COLO829 (cell line): ENCODE data around the gene ZNF547.

Experiments
- DNase-seq: peaks from one replicate; pipeline ENCODE4 v3.0.0; 2012; ENCODE audit warnings: low spot score

The ZNF547 gene

DNA sequence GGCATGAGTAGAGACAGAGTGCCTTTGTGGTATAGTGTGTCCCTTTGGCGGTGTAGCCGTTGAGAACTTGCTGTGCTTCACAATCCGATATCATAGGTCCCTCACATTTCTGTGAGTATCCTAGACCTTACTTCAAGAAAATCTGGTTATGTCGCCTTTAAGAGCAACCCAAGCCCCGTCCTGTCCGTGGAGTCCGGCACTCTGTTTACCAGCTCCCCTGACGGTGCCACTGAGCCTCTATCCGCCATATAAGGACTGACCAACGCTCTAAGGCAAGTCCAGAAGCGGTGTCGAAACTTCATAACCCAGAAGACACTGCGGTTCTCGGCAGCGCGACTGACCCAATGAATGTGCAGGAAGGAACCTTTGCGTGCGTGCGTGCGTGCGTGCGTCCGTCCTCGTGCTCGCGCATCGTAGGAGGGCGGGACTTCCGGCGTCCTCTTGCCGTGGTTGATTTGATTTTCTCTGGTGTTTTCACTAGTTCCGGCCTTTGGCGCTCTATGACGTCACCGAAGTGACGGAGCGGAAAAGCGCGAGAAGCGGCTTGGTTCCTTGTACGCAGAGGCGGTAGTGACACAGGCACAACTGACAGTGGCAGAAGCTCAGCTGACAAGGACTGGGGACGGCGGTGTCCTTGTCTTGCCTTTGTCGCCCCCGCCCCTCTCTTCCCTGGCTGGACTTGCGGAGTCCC, at the start of gene ZNF547, which contains the start of gene TRAPPC2B:
TSS of gene ZNF547 (plus strand) at position 555 of the 691 bp plus-strand sequence. CDS start 5,005 bp downstream, outside the sequence.
TSS of gene TRAPPC2B (plus strand) at position 555 of the 691 bp plus-strand sequence. CDS start 1,283 bp downstream, outside the sequence.
- DNase-seq = peak; percentile 99

DNA sequence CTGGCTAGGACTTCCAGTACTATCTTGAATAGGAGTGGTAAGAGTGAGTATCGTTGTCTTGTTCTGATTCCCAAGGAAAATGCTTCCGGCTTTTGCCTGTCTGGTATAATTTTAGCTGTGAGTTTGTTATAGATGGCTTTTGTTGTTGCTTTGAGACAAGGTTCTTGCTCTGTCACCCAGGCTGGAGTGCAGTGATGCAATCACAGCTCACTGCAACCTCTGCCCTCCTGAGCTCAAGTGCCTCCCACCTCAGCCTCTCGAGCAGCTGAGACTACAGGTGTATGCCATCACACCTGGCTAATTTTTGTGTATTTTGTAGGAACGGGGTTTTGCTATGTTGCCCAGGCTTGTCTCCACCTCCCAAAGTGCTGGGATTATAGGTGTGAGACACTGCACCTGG, 49.2 kb upstream of the ZNF547 start:
- DNase-seq = no peak

DNA sequence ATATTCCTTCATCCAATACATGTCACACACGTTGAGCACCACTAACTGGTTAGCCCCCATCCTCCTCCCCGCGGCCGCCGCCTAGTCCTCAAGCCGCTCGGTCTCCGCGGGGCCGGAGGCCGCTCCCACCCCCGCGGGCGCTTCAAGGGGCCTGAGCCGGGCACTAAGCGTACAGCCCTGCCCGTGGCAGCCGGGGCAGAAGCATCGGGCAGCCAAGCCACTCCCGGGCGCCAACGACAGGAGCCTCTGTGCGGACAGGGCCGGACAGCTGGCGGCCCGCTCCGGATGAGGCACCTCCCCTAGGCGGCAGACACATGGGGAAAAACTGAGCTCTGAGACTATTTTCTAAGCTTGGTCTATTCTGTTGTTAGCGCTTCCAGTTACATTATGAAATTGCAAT, 45.8 kb upstream of the ZNF547 start:
- no peak for DNase-seq

DNA sequence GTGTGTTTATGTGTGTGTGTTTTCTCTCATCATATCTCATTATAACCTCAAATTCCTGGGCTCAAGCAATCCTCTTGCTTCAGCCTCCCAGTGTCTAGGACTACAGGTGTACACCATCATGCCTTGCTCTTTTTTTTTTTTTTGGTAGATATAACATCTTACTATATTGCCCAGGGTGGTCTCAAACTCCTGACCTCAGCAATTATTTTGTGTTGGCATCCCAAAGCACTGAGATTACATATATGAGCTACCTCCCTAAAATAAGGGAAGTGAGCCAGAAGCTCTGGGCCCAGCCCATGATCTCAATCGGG, 43.5 kb upstream of the ZNF547 start:
- DNase-seq = no peak

GRCh38 chr19:57320180-57321084, 42.9 kb upstream of the ZNF547 start, which contains the start of gene ZNF543:
TSS of gene ZNF543 (plus strand) at chr19:57320472. CDS start at chr19:57320854, 382 bp downstream.
- DNase-seq = peak; percentile 95

DNA sequence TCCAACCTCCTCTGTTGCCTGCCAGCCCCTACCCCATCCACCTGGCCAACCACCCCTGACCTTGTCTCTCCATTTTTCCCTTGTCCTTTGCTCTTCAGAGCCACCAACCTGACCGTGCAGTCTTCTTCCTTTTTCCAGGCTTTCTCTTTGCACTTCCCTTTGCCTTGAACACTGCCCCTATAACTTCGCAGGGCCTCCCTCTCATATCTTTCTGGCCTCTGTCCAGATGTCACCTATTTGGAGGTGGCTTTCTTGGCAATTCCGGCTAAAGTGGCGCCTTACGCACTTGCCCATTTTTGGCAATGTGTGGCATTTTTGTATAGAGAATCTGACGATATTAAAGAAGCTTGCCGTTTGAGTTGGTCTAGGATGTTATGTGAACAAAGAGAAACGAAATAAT, 42.2 kb upstream of the ZNF547 start:
- DNase-seq = no peak

- DNase-seq = no peak
These were observed 41.6 kb upstream of the ZNF547 start for GRCh38 chr19:57321751-57322150.

- no peak for DNase-seq
These were observed 38.4 kb upstream of the ZNF547 start for GRCh38 chr19:57324992-57325391.

DNA sequence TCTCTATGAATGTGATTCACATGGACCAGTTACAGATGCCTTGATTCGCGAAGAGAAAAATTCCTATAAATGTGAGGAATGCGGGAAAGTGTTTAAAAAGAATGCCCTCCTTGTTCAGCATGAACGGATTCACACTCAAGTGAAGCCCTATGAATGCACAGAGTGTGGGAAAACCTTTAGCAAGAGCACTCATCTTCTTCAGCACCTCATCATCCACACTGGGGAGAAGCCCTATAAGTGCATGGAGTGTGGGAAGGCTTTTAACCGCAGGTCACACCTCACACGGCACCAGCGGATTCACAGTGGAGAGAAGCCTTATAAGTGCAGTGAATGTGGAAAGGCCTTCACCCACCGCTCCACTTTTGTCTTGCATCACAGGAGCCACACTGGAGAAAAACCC, 35.4 kb upstream of the ZNF547 start:
- no peak for DNase-seq

- no peak for DNase-seq
These were observed 29.2 kb upstream of the ZNF547 start for GRCh38 chr19:57334191-57334590.

DNA sequence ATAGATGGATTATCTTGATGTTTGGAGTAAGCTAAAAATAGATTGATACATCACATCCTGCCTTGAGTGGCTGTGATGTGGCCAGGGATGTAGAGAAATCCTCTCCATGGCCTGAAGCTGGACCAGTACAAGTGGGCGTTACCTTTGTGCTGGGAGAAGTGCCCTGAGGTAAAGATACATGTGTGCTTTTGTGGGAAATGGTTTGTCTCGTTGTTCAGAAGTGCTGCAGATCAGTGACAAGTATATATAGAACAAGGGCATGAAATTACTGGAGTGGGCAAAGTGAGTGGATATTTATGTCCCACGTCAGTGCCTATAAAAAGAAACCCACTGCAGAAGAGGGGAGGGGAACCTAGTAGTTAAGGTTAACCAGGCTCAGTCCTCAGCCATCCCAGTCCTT, 24.5 kb upstream of the ZNF547 start:
- no peak for DNase-seq

- DNase-seq = no peak
These were observed 20.8 kb upstream of the ZNF547 start for GRCh38 chr19:57342582-57342981.

GRCh38 chr19:57348136-57348535, 15.2 kb upstream of the ZNF547 start:
- DNase-seq = no peak

DNA sequence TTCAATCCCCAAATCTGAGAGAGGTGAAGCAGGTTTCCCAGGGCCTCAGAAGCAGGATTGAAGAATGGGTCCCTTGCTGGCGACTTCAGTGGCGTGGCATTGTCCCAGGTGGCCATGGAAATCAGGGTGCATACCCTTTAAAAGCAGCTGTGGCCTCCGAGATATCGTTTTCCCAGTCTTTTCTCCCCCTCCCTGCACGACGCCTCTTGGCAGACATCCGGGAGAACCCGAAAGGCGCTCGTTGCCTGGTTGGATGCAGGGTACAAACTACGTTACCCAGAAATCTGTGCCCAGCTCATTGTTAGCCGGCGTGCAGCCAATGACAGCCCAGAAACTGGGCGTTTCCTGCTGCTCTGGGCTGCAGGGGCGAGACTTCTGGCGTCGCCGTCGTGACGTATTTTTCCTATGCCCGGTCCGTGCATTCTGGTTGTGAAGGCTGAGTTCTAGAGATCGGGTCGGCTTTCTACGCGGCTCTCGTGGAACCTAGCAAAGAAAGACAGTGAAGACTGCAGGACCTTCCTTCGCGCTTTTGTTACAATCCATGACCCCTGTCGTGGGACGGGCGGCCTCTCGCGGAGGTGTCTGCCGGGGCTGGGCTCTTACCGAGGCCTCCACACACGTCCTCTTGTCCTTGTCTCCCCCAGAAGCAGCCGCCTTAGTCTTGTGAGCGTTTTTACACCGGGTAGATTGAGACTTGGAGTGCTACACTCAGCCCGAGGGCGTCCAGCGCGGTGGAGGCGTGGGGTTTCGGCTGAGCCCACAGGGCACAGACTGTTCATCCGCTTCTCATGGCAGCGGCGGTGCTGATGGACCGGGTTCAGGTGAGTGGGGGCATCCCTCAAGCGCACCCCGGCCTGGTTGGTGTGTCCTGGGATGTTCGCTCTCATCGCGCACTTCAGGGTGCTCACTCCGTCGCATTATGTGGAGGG, 12.2 kb upstream of the ZNF547 start, which contains the start of gene ZNF304:
TSS of gene ZNF304 (plus strand) at position 395 of the 929 bp plus-strand sequence. CDS start at position 789, 394 bp downstream.
- DNase-seq = peak; percentile 97

- DNase-seq = no peak
These were observed 11.5 kb upstream of the ZNF547 start for GRCh38 chr19:57351867-57352266.

DNA sequence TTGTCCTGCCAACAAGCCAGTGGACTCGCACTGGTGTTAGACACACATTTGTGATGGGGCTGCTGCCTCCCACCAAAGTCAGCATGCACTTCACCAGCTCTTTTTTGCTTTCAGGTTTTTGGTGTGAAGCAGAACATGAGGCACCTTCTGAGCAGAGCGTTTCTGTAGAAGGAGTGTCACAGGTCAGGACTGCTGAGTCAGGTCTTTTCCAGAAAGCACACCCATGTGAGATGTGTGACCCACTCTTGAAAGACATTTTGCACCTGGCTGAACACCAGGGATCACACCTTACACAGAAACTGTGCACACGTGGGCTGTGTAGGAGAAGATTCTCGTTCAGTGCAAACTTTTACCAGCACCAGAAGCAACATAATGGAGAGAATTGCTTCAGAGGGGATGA, 7.4 kb upstream of the ZNF547 start:
- DNase-seq = no peak

DNA sequence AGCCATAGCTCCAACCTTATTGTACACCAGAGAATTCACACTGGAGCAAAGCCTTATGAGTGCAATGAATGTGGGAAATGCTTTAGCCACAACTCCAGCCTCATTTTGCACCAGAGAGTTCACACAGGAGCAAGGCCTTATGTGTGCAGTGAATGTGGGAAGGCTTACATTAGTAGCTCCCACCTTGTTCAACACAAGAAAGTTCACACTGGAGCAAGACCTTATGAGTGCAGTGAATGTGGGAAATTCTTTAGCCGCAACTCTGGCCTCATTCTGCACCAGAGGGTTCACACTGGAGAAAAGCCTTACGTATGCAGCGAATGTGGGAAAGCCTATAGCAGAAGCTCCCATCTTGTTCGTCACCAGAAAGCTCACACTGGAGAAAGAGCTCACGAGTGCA, 5.9 kb upstream of the ZNF547 start:
- DNase-seq = no peak

- no peak for DNase-seq
These were observed 4.1 kb upstream of the ZNF547 start for GRCh38 chr19:57359300-57359699.

GRCh38 chr19:57362419-57362818, 932 bp upstream of the ZNF547 start:
- DNase-seq = no peak

GRCh38 chr19:57363688-57364181, 384 bp downstream of the ZNF547 start:
- peak; percentile 22 for DNase-seq

DNA sequence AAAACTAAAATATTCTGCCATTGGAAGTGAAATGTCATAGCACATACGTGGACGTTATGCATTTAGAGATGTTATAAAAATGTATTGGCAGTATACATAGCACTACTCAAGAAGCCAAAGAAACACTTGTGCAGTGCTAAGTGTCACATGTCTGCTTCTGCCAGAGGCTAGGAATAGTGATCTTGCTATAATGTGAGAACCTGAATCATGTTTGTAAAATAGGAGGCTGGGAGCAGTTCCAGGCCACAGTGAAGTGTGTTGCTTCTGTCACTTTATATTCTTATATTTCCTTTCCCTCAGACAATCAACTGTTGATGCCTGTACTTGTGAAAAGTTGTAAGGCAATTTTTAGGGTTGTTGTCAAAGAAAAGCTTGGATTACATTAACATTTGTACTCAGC, 3.4 kb downstream of the ZNF547 start:
- DNase-seq = no peak

DNA sequence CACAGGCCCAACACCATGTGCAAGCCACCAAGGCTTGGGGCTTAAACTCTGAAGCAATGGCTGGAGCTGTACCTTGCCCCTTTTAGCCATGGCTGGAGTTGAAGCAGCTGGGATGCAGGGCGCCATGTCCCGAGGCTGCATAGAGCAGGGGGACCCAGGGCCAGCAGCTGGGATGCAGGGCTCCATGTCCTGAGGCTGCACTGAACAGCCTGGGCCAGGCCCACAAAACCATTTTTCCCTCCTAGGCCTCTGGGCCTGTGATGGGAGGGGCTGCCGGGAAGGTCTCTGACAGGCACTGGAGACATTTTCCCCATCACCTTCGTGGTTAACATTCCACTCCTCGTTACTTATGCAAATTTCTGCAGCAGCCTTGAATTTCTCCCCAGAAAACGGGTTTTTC, 10.8 kb downstream of the ZNF547 start:
- DNase-seq = no peak
